Cardiac septum (tissue), 1 donor: ENCODE measurements around the gene ANXA2. TPM values are rescaled to one million over a fixed set of nuclear protein-coding genes. Genes with fewer than 3 reads are reported as not detected.

Experiments used
- DNase-seq: peaks from one replicate; pipeline ENCODE4 v3.0.0-alpha.2; 2020; ENCODE audit warnings: low spot score
- intact Hi-C: fragments of 100-400 bp; cut with DNase I; formaldehyde crosslinking; loops from one replicate; pipeline ENCODE4 v1.14.0; 2022
- total RNA-seq: library from RNA; stranded (reverse); fragmentation: NEBNext Ultra II Directional; extraction: Animal tissue kit (Norgen Biotek cat#: 25700); gene quantifications from one replicate; pipeline ENCODE4 v1.2.1, GENCODE V29; 2021
- donor health status: DM: no; HTN: no; CAD: no.

Gene ANXA2
- total RNA-seq, 1 donor from 2014 or later: 177 TPM

DNA sequence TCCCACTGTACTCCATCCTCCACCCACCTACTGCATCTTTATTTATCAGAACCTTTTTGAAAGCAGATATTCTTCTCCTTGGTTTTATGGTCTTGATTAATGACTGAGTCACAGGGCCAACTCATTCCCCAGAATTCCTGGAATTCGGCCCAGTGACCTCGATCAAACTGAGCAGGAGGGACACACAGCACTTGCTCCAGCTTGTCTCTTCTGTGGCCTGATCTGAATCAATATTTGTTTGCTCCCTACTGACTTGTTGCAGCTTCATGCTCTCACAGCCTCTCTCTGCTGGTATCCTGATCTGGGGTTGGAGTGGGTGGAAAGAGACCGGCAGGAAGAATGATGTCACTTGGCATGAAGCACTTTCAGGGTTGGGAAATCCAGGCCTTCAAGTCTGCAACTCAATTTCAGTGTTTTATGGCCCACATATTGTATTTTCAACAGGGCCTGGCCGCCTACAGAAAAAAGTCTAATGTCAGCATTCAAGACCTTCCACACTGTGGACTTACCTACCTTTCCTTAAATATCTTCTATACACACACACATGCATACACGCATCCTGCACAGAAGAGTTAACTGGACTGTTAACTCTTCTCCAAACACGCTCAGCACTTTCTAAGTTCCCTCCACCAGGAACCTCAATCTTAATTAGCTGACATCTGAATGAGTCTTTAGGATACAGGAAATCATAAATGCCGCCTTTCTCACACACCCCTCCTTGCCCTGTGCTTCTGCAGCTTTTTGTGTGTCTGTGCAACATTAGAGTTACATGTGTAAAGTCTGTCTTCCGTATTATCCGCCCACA is 4.6 kb downstream of the ANXA2 start:
- intact Hi-C loops: no loop called here
- no peak for DNase-seq

DNA sequence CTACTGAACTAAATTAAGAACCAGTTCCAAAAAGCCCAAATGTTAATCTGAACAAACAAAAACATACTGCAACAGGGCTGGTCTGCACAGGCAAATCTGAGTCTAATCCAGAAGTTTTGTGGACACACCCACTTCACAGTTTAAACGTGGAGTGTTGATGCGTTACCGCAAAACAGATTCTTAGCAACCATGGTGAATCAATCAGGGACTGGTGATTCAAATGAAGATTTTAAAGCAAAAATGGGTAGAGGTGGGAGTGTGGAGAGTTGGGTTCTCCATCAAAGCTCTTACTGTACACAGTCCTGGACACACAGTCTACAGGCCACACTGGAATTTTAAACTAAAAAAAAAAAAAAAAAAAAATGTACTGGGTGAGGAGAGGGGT is 5.2 kb downstream of the ANXA2 start:
- intact Hi-C loops: no loop called here
- DNase-seq: no peak

DNA sequence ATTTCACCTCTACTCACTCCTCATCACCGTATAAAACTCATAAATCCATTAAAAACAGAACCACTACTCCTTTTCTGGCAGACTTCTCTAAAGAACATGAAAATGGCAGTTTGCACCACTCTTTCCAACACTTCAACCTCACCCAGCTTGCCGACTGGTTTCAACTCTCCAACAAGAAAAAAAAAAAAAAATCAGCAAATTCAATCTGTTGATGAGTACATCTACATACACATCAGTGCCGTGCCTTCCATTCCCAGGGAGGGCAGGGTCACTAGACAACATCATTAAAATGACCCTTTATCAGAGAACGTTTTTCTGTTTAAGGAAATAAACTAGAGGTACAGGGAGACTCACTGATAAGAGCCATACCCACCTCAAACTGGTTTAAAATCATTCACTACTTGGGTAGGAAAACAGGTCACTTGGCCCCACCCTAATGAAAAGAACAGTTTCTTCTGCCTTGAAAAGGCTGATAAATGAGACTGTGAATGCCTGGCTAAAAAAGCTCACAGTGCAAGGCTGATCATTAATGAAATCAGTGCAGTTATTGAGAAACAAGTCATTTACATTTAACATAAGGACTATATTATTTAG is 6.0 kb downstream of the ANXA2 start:
- intact Hi-C loops: no loop called here
- no peak for DNase-seq

DNA sequence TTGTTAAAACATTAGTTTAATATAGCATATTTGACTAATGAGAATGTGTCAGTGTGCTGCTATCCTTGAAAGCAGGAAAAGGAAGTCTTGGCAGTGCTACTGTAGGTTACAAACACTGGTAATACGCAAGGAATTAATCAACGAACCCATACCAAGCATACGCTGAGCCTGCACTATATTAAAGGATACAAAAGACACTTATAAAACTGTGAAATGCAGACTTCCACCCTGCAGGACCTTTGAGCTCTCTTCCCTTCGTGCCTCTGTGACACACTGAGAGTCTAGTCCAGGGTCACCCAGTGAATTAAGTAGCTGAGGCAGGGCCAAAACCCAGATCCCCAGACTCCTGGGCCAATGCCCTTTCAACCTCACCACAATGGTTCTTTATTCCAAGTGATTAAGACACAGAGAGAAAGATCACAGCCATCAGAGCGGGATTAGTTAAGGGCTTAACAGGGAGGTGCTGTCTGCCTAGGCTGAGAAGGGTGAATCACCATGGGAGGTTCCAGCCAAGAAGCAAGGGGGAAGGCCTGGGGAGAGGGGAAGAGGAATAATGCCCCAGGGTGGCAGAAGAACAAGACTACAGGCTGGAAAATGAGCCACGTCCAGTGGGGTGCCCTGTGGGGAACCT is 6.8 kb downstream of the ANXA2 start:
- no peak for DNase-seq
- intact Hi-C loops: no loop called here

DNA sequence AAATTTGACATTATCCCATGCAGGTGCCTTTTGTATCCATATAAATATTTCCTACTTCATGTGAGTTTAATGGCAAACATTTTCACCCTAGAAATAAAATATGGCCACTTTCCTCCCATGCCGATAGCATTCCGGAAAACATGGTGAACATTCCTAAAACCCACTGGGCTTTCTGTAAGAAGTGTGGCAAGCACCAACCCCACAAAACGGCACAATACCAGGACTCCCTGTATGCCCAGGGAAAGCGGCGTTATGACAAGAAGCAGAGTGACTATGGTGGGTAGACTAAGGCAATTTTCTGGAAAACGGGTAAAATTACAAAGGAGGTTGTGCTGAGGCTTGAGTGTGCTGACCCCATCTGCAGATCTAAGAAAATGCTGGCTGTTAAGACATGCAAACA is 7.6 kb downstream of the ANXA2 start:
- DNase-seq: no peak
- intact Hi-C loops: no loop called here

DNA sequence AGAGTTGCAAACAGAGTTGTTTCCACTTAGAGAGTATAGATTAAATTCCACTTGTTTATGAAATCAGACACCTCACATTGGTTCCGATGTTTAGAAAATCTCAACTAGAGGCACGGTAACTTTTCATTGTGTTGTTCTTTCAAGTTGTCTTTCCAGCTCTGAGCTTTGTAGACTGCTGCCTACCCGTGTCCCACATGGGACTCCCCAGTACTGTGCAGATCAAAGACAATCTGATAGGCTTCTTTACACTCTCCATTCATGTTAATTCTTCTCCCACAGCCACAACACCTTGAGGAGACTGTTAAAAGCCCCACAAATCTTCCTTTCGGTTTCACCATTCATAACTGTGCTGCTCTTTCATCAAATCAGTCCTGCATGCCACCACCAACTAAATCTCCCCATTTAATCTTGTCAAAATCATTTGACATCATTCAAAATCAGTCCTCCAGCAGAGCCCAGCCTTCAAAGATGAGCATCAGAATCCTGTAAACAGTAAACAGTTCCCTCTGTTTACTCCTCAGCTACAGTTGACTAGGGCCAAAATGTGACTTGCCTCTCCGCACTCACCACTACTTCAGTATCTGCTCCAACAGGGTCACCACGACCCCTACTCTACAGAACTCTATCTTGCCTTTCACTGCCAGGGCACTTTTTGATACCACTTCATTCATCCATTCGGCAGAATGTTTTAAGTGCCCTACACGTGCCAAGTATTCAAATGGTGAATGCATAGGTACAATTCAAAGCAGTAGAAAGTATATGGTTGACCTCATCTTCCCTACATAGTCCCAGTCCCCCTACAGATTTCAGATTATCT is 8.3 kb downstream of the ANXA2 start:
- DNase-seq: no peak
- intact Hi-C loops: no loop called here

DNA sequence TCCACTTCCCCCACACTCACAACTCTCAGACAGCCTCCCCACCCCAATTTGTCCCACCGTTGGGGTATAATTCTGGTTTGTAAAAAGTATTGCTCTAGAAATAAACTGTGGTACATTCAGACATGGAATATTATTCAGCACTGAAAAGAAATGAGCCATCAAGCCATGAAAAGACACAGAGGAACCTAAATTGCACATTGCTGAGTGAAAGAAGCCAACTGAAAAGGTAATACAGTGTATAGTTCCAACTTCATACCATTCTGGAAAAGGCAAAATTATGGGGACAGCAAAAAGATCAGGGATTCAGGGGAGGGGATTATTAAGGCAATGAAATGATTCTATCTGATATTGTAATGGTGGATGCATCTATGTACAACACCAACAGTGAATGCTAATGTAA is 10.5 kb downstream of the ANXA2 start:
- intact Hi-C loops: no loop called here
- DNase-seq: no peak

DNA sequence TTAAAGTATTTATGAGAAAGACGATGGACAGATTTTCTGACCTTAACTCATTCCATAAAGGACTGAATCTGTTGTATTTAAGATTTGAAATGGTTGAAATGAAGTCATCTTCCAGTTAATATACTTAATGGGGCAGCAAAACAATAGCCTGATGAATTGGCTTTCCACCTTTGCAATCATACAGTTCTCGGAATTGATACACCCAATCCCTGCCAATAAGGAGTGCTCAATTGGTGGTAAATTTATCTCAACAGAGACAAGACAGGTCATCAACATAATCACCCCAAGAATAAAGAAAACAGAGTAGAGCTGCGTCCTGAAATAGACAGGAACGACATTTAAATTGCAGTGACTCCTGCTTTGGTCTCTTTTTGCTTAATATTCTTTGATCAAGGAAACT is 11.2 kb downstream of the ANXA2 start:
- no peak for DNase-seq
- intact Hi-C loops: no loop called here

DNA sequence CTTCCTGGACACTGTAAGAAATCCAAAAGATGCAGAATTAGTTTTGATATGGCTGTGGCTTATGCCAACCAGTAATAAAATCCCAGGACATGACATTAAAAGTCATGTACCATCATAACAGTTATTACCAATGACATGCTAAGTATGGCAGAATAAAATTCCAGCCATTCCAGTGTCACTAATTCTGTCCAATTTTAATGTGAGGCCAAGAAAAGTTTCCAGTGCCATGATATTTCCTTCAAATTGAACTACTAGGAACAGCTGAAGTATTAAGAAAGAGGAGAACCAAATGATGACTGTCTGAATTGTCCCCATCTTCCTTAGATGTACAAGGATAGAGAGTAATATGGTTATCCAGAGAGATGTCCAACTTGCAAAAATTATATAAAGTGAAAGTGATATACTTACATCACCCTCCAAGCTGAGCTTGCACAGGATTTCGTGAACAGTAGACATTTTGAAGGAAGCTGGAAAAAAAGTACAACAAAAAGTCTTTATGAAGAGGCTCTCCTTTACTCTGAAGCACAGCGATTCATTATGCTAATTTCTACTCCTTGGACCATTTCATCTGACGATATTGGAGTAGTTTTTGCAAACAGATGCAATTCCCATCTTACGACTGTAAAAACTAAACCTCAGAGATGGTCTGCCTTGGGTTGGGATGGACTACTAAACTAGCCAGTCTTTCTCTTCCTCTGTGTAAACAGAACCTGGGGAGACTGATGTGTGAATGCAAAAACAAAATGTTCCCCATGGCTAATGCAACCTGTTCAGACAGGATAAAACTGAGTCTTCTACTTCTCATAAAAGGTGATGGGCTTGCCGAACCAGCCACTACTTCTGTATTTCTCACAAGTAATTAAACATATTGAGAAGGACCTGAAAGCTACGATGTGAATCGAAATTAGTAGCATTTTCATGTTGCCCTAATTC is 11.9 kb downstream of the ANXA2 start:
- DNase-seq: no peak
- intact Hi-C loops: no loop called here

DNA sequence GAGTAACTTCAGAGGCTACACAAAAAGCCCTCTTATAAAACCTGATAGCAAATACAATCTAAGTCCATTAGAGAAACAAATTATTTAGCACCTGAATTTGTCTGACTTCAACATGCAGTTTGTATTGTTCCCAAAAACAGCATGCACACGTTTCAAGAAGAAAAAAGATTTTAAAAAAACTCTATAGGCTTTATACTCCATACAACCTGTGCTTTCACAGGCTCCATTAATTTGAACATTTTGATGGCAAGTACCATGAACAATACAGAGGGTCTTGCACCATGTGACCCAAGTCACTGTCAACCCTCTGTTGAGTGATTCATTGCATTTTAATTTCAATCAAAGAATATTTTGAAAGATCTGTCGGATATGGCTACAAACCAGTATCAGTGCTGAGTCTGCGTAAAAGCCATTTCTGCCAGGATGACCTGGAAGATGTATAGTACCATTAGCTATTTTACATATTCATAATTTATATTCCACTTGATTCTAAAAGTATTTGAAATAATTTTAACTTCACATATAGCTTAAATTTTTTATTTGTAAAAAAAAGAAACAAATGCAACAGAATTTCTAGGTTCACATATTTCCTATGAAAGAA is 13.2 kb downstream of the ANXA2 start:
- DNase-seq: no peak
- intact Hi-C loops: no loop called here

DNA sequence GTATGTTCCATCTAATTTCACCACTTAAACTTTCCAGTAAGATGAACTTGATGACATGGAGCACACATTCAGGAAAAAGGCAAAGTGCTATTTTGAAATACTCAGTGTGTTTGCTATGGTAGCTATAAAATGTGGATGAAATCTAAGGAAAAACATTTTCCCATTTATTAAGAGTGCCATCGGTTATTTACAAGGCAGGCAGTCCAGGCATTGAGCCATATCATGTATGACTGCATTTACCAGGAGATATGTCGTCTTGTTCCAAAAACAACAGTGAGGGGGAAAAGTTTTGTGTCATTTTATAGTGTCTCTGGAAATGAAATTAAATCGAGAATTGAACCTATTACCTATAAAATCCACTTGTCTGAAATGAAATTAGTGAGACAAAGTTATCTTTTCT is 13.7 kb downstream of the ANXA2 start:
- no peak for DNase-seq
- intact Hi-C loops: no loop called here

DNA sequence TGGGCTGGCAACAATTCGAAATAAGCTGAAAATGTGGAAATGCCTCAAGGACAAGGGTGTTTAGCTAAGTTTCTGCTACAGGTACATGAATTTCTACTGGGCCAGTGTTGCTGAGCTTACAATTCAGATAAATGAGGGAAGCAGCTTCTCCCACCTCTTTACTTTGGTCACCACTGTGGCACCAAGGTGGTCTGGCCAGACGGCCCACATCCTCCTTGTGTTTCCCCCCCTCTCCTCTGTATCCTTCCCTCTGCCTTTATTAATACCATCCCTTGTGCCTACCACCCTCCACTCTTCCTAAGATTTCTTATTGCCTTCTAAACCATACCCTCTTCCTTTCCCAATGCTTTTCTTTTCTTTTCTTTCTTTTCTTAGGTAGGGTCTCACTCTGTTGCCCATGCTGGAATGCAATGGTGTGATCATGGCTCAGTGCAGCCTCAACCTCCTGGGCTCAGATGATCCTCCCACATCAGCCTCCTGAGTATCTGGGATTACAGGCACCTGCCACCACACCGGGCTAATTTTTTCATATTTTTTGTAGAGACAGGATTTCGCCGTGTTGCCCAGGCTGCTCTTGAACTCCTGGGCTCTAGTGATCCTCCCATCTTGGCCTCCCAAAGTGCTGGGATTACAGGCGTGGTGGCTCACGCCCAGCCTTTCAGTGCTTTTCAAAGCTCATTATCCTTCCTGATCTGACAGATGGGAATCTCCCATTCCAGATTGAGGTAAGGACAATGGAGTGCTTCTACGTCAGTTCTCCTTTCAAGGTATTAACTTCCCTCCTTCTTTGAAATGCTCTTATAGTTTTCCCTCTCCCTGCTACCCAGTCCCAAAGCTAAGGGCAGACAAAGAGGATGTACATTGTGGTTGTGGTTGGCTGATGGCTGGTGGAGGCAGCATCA is 14.8 kb downstream of the ANXA2 start:
- no peak for DNase-seq
- intact Hi-C loops: no loop called here

DNA sequence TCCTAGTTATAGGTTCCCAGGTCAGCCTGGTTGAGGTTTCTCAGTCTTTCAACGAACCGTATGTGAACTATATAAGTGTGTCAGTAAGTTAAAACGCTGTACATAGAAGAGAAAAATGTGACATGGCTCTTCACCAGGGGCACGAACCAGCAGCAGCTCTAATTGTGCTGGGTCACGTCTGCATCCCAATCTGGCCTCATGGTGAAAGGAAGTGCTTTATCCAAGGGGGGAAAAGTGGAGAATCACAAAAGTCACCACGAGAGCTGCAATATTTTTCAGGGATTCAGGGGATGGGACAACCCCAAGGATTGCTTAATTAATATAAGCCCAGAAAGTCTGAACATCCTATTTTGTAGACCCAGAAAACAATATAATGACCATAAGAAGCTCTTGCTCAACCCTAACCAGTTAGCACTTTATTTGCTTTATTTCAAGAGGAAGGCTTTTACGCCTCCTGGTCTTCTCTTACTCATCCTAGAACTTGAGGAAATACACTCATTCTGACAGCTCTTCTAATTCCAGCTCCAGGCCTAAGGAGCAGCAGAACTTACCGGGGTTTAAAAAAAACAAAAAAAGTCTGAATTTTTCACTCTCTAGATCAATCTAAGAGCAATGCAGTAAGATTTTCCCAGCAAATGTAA is 16.5 kb downstream of the ANXA2 start:
- intact Hi-C loops: no loop called here
- DNase-seq: no peak

DNA sequence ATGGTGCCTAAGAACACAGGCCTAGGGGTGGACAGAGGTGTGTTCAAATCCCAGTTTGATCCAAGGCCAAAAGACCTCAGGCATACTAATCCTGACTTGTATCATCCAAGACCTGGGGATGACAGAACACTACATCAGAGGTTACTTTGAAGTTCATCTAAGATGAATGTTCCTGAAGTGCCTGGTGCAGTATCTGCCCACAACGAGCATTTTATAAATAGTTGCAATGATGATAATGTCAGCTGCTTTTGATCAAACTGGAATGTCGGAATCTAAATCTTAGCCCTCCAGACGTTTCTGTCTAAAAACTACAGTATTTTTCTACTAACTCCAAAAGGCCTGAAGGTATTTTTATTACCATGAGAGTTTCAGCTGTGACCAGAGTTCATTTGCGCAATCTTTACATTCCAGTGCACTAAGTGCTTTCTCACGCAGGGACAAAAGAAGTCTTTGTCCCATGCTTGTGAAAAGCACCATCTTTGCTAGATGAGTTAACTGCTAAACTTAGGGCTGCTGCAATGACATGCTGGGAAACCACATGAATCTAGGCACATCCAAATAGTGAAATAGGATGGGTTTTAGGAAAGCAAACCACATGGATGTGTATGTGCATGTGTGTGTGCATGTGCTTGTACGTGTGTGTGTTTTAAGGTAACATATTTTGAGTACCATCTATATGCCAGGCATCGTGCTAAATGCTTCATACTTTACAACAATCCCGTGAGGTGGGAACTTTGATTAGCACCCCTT is 18.1 kb downstream of the ANXA2 start:
- intact Hi-C loops: no loop called here
- no peak for DNase-seq

DNA sequence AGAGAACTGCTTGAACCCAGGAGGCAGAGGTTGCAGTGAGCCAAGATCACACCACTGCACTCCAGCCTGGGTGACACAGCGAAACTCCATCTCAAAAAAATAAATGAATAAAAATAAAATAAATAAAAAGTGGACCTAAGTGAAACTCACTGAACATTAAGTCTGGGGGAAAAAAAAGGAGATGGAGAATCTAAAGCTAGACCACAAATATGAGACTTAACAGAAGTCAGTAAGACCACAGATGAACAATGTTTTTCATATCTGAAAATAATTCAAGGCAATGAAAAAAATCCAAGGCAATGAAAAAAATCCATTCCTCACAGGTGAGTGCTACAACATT is 18.6 kb downstream of the ANXA2 start:
- DNase-seq: no peak
- intact Hi-C loops: no loop called here

DNA sequence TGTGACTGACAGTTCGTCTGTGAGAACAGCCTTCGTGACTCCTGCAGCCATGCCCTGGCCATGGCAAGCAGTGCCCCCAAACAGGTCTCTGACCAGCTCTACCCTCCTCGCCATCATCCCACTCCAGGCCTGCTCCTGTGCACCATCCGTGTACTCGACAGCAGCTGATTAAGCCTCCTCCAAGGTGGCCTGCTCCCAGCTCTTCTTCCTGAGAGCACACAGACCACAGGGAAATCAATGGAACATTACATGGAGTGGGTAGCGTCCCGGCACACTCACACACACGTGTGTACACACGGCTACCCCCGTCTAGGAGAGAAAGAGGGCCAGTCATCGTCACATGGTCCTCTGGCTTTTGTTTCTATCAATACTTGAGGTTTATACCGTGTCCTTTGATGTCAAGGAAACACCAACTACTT is 21.1 kb downstream of the ANXA2 start:
- intact Hi-C loops: no loop called here
- DNase-seq: no peak

DNA sequence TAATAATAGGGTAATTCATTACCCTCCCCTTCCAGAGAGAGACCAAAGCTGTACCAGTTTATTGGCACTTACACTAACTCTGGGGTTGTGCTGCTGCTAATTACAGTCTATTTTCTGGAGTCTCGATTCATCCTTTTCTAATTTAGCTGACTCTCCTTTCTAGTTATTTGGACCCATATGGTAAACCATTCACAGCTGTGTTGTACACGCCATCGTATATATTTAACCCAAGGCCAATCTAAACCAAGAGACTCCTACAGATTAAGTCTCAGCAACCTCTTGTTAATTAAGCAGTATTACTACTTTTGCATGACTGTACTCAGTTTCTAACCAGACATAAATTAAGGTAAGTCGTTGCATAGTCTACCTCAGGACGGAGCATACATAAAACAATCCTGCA is 22.5 kb downstream of the ANXA2 start:
- intact Hi-C loops: no loop called here
- DNase-seq: no peak
